GDM1 (cell line): Measurements from ENCODE around the gene CHRNE.
"Not testable (repeated sequence)": the region's sequence is repeated elsewhere in the genome, so short reads cannot be mapped to it uniquely, and the experiment has no call there.

ENCODE experiments used
- DNase-seq: peaks from one replicate; lab custom pipeline; 2025; lab: John Stamatoyannopoulos, UW

CHRNE gene

GRCh38 chr17:4939796-4940554, 37.1 kb upstream of the CHRNE start, which contains the start of the genes RNF167 and SLC25A11:
Gene RNF167, plus strand, starts transcription at chr17:4940268. Its CDS starts 642 bp downstream, at chr17:4940910.
Gene SLC25A11, minus strand, starts transcription at chr17:4940046. Its CDS starts 136 bp downstream, at chr17:4939910.
- peak; percentile 99 for DNase-seq

- DNase-seq: no peak
Measured at GRCh38 chr17:4939546-4939795, 36.6 kb upstream of the CHRNE start.

- no peak for DNase-seq
Measured at GRCh38 chr17:4938688-4939545, 36.0 kb upstream of the CHRNE start.

GRCh38 chr17:4938069-4938491, 35.2 kb upstream of the CHRNE start:
- DNase-seq: no peak

DNA sequence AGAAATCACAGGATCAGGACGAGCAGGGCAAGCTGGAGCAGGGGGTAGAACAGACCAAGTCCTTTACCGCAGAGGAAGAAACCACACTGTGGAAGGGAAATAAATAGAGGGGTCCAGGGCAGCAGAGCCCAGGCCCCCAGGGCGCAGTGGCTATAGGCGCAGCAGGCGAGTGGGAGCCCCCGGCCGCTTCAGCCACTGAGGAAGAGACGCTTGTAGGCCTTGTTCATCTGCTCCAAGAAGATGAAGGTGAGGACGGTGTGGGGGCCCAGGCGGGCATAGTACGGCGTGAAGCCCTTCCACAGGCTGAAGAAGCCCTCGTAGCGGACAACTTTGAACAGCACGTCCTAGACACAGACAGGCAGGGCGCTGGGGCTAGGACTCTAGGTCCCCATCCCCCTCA, 34.7 kb upstream of the CHRNE start:
- no peak for DNase-seq

GRCh38 chr17:4936436-4936835, 33.5 kb upstream of the CHRNE start:
- DNase-seq: no peak

- DNase-seq: no peak
Measured at GRCh38 chr17:4935650-4936049, 32.8 kb upstream of the CHRNE start.

- peak; percentile 82 for DNase-seq
Measured at GRCh38 chr17:4934173-4934979, 31.5 kb upstream of the CHRNE start.

DNA sequence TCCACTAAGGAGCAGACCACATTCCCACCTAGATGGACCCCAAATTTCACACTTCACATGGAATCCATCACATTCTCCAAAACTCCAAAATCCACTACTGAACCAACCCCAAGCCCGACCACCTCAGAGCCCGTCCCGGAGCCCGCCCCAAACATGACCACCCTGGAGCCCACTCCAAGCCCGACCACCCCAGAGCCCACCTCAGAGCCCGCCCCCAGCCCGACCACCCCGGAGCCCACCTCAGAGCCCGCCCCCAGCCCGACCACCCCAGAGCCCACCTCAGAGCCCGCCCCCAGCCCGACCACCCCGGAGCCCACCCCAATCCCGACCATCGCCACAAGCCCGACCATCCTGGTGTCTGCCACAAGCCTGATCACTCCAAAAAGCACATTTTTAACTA, 30.7 kb upstream of the CHRNE start:
- no peak for DNase-seq

GRCh38 chr17:4932756-4933155, 29.9 kb upstream of the CHRNE start:
- DNase-seq: no peak

DNA sequence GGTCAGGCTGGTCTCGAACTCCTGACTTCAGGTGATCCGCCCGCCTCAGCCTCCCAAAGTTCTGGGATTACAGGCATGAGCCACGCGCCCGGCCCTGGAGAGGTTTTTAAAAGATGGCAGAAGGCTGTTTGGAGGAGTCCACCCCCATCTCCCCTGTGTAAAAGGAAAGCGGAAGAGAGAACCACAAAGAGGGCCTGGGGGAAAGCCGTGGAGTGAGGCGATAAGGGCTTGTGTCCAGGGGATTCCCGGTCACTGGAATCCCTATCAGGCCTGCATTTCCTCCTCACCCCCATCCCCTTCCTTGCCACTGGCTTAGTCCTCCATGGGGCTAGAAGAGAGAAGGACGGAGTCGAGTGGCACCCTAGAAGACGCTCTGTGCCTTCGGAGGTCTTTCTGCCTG, 29.1 kb upstream of the CHRNE start, which contains the start of gene GP1BA:
GP1BA (plus strand) TSS at position 315 of the 400 bp plus-strand sequence. CDS start 328 bp downstream, outside the sequence.
- no peak for DNase-seq

DNA sequence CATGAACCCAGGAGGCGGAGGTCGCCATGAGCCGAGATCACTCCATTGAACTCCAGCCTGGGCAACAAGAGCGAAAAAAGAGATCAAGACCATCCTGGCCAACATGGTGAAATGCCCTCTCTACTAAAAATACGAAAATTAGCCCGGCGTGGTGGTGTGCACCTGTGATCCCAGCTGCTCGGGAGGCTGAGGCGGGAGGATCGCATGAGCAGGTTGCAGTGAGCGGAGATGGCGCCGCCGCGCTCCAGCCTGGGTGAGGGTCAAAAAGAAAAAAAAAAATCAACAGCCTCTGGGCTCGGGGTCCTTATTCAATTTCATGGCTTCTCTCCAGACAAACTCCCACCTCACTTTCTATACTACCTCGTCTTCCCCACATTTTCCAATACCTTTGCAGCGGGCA, 26.0 kb upstream of the CHRNE start:
- no peak for DNase-seq

DNA sequence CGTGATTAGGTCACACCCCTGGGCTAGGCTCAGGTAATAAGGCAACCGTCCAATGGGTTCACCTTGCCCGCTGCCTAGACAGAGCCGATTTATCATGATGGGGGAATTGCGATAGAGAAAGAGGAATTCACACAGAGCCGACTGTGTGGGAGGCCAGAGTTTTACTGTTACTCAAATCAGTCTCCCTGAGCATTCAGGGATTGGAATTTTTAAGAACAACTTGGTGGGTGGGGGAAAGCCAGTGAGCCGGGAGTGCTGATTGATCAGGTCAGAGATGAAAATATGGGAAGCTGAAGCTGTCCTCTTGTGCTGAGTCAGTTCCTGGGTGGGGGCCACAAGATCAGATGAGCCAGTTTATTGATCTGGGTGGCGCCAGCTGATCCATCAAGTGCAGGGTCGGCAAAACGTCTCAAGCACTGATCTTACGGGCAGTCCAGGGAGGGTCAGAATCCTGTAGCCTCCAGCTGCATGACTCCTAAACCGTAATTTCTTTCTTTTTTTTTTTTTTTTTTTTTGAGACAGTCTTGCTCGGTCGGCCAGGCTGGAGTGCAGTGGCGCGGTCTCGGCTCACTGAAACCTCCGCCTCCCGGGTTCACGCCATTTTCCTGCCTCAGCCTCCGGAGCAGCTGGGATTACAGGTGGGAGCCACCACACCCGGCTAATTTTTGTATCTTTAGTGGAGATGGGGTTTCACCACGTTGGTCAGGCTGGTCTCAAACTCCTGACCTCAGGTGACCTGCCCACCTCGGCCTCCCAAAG, 23.9 kb upstream of the CHRNE start:
- DNase-seq: not testable (repeated sequence)

DNA sequence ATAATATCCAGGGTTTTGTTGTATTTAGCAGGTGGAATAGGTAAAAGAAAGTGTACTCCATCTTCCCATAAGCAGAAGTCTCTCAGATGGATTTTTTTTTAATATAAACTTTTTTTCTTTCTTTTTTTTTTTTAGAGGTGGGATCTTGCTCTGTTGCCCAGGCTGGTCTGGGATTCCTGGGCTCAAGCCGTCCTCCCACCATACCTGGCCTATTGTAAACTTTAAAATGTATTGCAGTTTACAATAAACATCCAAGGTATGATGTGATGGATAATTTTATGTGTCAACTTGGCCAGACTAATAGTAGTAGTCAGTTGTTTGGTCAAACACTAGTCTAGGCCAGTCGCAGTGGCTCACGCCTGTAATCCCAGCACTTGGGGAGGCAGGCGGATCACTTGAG, 18.4 kb upstream of the CHRNE start:
- DNase-seq: no peak

DNA sequence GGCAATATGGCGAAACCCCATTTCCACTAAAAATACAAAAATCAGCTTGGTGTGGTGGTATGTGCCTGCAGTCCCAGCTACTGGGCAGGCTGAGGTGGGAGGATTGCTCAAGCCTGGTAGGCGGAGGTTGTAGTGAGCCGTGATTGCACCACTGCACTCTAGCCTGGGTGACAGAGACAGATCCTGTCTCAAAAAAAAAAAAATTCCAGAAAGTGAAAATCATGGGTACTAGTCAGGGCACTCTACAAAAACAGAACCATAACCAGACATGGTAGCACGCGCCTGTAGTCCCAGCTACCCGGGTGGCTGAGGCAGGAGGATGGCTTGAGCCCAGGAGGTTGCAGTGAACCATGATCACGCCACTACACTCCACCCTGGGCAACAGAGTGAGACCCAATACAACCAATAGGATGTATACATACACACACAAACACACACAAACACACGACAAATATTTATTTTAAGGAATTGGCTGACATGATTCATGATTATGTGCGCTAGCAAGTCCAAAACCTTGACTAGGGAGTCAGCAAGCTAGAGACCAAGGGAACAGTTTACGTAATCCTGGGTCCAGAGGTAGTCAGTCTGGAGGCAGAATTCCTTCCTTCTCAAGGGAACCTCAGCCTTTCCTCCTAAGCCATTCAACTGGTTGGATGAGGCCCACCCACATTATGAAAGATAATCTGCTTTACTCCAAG, 17.6 kb upstream of the CHRNE start:
- DNase-seq: no peak

DNA sequence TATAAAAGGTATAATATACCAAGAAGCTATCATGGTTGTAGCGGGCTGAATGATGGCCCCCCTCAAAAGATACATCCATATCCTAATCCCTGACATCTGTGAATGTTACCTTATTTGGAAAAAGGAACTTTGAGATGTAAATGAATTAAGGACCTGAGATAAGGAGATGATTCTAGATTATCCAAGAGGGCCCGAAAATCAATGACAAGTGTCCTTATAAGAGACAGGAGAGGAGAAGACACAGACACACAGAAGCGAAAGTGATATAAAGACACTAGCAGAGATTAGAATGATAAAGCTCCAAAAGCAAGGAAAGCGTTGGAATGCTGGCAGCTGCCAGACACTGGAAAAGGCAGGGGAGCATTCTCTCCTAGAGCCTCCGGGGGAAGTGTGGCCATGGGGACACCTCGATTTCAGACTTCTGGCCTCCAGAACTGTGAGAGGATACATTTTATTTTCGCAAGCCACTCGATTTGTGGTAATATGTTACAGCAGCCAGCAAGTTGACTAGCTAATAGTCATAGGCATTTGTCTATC, 16.7 kb upstream of the CHRNE start:
- no peak for DNase-seq

- not testable (repeated sequence) for DNase-seq
Measured at GRCh38 chr17:4914551-4914950, 11.7 kb upstream of the CHRNE start.

DNA sequence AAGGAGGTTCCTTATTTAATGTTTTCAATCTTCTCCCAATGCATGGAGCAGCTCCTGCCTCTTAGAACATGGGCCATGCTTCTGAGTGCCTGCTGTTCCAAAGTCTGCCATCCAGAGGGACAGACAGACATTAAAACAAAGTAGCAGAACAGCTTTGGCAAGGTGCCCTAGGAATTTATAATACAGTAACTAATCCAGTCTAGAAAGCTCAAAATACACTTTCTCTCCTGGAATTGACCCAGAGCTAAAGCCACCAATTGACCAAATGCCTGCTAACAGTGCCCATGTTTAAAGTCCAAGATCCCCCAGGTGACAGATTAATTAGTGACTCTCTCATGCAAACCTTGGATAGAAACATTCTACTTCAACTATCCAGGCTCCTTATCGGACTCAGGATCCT, 11.1 kb upstream of the CHRNE start:
- no peak for DNase-seq

GRCh38 chr17:4908711-4909496, 6.0 kb upstream of the CHRNE start:
- peak; percentile 86 for DNase-seq

DNA sequence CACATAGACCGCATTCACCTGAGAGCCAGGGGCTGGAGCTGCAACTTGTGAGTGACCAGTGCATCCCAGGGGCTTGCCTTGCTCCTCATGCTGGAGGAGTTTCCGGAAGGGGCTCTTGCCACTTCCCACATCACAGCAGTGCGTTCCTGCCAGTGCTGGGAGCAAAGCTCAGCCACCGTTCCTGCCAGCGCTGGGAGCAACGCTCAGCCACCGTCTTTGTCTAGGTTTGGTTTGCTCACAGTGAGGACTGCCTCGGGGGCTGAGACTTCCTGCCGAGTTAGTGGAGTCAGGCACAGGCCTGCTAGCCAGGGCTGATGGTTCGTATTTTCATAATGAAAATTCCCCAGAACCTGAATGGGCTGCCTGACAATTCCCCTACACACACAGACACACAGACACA, 5.4 kb upstream of the CHRNE start:
- DNase-seq: no peak
